Fibroblast of villous mesenchyme (primary cell): ENCODE results near the gene MAST4. TPM values are rescaled to one million over a fixed set of nuclear protein-coding genes. Genes with fewer than 3 reads are reported as not detected.

Experiments
- DNase-seq: peaks from one replicate; pipeline ENCODE4 v3.0.0-alpha.2; 2010; ENCODE audit warnings: low read depth
- H3K4me3 ChIP-seq: 2 replicates; pipeline ENCODE4 v1.5.1; 2011; ENCODE audit warnings: low read depth, mild to moderate bottlenecking, low read length
- CTCF ChIP-seq: IDR thresholded peaks from 2 replicates; pipeline ENCODE4 v1.5.1; 2012; ENCODE audit warnings: low read depth, mild to moderate bottlenecking, low read length; ENCODE audit not compliant: insufficient read depth
- total RNA-seq: library from RNA; depleted of rRNA; stranded (reverse); fragments of >200 nt; gene quantifications from 2 replicates; pipeline ENCODE4 v1.2.3, GENCODE V29; 2012

Gene MAST4
- total RNA-seq, 1 donor, result 8.2 TPM

DNA sequence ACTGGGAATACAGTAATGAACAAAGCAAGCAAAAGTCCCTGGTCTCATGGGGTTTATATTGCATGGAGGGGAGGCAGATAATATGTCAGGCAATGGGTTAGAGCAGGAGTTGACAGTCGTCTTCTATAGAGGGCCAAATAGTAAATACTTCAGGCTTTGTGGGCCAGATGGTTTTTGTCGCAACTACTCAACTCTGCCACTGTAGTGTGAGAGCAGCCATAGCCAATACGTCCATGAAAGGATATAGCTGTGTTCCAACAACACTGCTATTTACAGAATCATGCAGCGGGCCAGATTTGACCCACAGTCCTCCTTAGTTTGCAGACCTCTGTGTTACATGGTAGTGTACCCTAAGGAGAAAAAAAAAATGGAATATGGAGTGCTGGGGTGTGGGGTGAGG lies 25.5 kb downstream of the MAST4 start:
- no peak overlapping the region for H3K4me3 ChIP-seq
- no peak for TF ChIP-seq CTCF
- no peak for DNase-seq

- no peak overlapping the region for H3K4me3 ChIP-seq
- TF ChIP-seq CTCF, result no peak
- no peak for DNase-seq
Measured at GRCh38 chr5:66628561-66628960, 32.4 kb downstream of the MAST4 start.

- TF ChIP-seq CTCF, result no peak
- DNase-seq, result no peak
- no peak overlapping the region for H3K4me3 ChIP-seq
Measured at GRCh38 chr5:66629446-66629845, 33.3 kb downstream of the MAST4 start.

DNA sequence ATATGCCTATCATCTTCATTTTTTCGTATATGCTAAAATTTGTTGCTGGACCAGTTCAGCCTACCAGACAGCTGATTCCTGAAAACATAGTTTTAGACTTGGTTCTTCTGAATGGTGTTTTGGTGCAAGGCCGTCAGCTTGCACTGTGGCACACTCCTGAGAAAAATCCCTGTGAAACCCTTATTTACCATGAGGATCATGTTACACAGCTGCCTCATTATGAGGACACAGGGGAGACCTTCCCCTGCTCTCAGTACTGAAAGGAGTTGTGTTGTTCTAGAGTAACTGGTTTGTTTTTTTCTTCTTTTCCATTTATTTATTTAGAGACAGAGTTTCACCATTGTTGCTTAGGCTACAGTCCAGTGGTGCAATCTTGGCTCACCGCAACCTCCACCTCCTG lies 37.6 kb downstream of the MAST4 start:
- no peak overlapping the region for H3K4me3 ChIP-seq
- no peak for TF ChIP-seq CTCF
- no peak for DNase-seq

GRCh38 chr5:66634601-66635000 lies 38.4 kb downstream of the MAST4 start:
- DNase-seq, result no peak
- no peak for TF ChIP-seq CTCF
- no peak overlapping the region for H3K4me3 ChIP-seq

GRCh38 chr5:66637994-66638393 lies 41.8 kb downstream of the MAST4 start:
- H3K4me3 ChIP-seq, result no peak overlapping the region
- no peak for TF ChIP-seq CTCF

GRCh38 chr5:66639037-66639436 lies 42.8 kb downstream of the MAST4 start:
- H3K4me3 ChIP-seq, result no peak overlapping the region
- no peak for TF ChIP-seq CTCF
- no peak for DNase-seq

More at GRCh38 chr5:66637994-66638393, 41.8 kb downstream of the MAST4 start:
- no peak for DNase-seq
